PFSK-1 (cell line): ENCODE results near the gene VAV2.

Experiments used
- FOXP2 ChIP-seq: optimal IDR thresholded peaks from 2 replicates; pipeline ENCODE3; 2011; ENCODE audit warnings: borderline replicate concordance, control low read depth, inconsistent platforms; ENCODE audit not compliant: insufficient read depth; ENCODE audit errors: extremely low read length, extremely low read depth
- POLR2AphosphoS5 ChIP-seq: IDR thresholded peaks from 2 replicates; pipeline ENCODE4 v1.6.1; 2012; ENCODE audit warnings: low read depth, mild to moderate bottlenecking, control low read depth, low read length, moderate library complexity
- SIN3A ChIP-seq: IDR thresholded peaks from 2 replicates; pipeline ENCODE4 v1.6.1; 2012; ENCODE audit warnings: mild to moderate bottlenecking, low read length, moderate library complexity, borderline replicate concordance; ENCODE audit not compliant: insufficient read depth
- TAF1 ChIP-seq: IDR thresholded peaks from 2 replicates; pipeline ENCODE4 v1.6.1; 2012; ENCODE audit warnings: low read length, control low read depth, borderline replicate concordance; ENCODE audit not compliant: insufficient read depth
- TF ChIP-seq, protein P1 (sequence below), 2 experiments: IDR thresholded peaks; 2 replicates each; pipeline versions ENCODE4 v1.6.1 to v1.8.0; 2011 to 2012; ENCODE audit warnings: low read depth in 2 of 2, low read length in 2 of 2, control low read depth in 1 of 2, inconsistent platforms in 1 of 2, mild to moderate bottlenecking in 1 of 2, moderate library complexity in 1 of 2; ENCODE audit not compliant: insufficient read depth in 1 of 2

Gene VAV2

DNA sequence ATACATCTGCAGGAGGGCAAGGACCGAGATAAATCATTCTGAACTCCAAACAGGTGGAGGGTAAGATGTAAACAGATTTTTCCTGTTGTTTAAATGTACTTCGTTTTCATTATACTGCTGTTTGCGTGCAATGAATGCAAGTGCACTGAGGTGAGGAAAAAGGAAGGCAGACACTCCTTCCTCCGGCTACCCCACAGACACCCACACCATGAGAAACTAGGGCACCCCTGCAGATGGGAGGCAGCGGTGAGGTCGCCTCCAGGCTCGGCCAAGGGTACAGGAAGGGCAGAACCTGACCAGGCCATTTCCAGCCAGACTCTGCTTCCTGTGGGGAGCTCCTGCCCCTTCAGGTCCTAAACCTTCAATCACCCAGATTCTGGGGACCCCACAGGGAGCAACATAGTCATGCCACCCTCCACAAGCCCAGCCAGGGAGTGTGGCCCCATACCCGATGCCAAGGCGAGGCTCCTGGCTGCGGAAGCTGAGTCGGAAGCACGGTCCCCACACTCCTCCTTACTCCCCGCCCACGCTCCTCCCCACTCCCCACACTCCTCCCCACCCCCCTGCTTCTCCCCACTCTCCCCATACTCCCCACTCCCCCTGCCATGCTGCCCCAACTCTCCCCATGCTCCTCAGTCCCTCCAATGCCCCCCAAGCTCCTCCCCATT, 37.1 kb downstream of the VAV2 start:
- TF ChIP-seq POLR2AphosphoS5 (no peak), TAF1 (no peak), FOXP2 (no peak), SIN3A (no peak)
- TF ChIP-seq, protein P1, sequence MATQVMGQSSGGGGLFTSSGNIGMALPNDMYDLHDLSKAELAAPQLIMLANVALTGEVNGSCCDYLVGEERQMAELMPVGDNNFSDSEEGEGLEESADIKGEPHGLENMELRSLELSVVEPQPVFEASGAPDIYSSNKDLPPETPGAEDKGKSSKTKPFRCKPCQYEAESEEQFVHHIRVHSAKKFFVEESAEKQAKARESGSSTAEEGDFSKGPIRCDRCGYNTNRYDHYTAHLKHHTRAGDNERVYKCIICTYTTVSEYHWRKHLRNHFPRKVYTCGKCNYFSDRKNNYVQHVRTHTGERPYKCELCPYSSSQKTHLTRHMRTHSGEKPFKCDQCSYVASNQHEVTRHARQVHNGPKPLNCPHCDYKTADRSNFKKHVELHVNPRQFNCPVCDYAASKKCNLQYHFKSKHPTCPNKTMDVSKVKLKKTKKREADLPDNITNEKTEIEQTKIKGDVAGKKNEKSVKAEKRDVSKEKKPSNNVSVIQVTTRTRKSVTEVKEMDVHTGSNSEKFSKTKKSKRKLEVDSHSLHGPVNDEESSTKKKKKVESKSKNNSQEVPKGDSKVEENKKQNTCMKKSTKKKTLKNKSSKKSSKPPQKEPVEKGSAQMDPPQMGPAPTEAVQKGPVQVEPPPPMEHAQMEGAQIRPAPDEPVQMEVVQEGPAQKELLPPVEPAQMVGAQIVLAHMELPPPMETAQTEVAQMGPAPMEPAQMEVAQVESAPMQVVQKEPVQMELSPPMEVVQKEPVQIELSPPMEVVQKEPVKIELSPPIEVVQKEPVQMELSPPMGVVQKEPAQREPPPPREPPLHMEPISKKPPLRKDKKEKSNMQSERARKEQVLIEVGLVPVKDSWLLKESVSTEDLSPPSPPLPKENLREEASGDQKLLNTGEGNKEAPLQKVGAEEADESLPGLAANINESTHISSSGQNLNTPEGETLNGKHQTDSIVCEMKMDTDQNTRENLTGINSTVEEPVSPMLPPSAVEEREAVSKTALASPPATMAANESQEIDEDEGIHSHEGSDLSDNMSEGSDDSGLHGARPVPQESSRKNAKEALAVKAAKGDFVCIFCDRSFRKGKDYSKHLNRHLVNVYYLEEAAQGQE (IDR thresholded peaks at IDR 0.05; ENCODE audit: insufficient read depth in 1 of 2, low read depth in 2 of 2, low read length in 2 of 2): no peak

DNA sequence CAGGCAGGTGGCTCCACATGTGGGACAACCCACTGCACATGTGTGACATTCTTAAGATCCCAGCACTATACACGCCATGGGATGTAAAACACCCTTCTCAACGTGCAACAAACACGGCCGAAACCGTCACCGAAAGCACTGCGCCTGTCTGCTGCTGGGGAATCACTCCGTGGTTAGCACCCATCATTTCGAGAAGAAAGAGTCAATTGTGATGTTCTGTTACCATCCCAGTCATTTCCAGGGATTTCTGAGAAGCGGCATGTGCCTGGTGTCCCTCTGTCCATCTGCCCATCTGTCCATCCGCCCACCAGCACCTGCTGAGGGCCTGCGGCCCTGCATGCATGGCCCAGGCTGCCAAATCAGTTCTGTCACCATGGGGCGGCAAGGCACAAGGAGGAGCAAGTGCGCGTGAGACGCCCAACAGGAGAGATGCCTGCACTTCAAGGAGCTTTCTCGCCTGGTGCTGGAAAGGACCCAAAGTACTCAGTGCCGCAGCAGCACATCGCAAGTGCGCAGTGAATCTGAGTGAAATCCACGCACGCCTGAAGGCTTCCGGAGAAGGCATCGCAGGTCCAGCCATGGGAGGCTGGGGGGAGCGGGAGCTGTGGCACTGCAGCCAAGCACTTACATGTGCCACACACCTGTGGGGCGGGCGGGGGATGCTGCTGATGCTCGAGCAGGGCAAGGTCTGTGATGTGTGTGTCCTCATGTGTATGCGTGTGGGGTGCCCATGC, 38.0 kb downstream of the VAV2 start:
- TF ChIP-seq SIN3A (no peak), FOXP2 (no peak), TAF1 (no peak), POLR2AphosphoS5 (no peak)
- TF ChIP-seq, protein P1 (IDR thresholded peaks at IDR 0.05; ENCODE audit: insufficient read depth in 1 of 2, low read depth in 2 of 2, low read length in 2 of 2): no peak

- TF ChIP-seq FOXP2 (no peak), POLR2AphosphoS5 (no peak), SIN3A (no peak), TAF1 (no peak)
- TF ChIP-seq, protein P1 (IDR thresholded peaks at IDR 0.05; ENCODE audit: insufficient read depth in 1 of 2, low read depth in 2 of 2, low read length in 2 of 2): no peak
These were observed 38.5 kb downstream of the VAV2 start for GRCh38 chr9:133953621-133953975.

GRCh38 chr9:133952598-133953550, 39.2 kb downstream of the VAV2 start:
- TF ChIP-seq, protein P1 (IDR thresholded peaks at IDR 0.05; ENCODE audit: insufficient read depth in 1 of 2, low read depth in 2 of 2, low read length in 2 of 2): no peak
- no peak for TF ChIP-seq POLR2AphosphoS5
